Neutrophil (primary cell): ENCODE data around the gene C13orf46.

Experiments used
- H3K27ac ChIP-seq: fragments of 200-600 bp; sonication (generic); 2 replicates; pipeline ENCODE4 v1.5.1; 2016; ENCODE audit warnings: mild to moderate bottlenecking, moderate library complexity
- H3K27me3 ChIP-seq: fragments of 200-600 bp; sonication (generic); 2 replicates; pipeline ENCODE4 v1.6.0; 2016; ENCODE audit warnings: mild to moderate bottlenecking
- H3K36me3 ChIP-seq: fragments of 200-600 bp; sonication (generic); 2 replicates; pipeline ENCODE4 v1.5.1; 2017
- H3K4me1 ChIP-seq, 2 experiments: fragments of 200-600 bp in 1 of 2; sonication (generic) in 1 of 2; 1 replicate in 1 of 2; 2 replicates in 1 of 2; pipeline versions ENCODE4 v1.5.1 to v1.6.1; 2013 to 2016; ENCODE audit warnings: low read depth in 1 of 2, low read length in 1 of 2, mild to moderate bottlenecking in 1 of 2, moderate library complexity in 1 of 2; ENCODE audit not compliant: control insufficient read depth in 1 of 2, insufficient read depth in 1 of 2
- H3K4me3 ChIP-seq, 2 experiments: fragments of 200-600 bp in 1 of 2; sonication (generic) in 1 of 2; 1 replicate in 1 of 2; 2 replicates in 1 of 2; pipeline ENCODE4 v1.5.1; 2013 to 2016; ENCODE audit warnings: low read depth in 1 of 2, low read length in 1 of 2, mild to moderate bottlenecking in 1 of 2, moderate library complexity in 1 of 2
- H3K9me3 ChIP-seq: fragments of 200-600 bp; sonication (generic); 2 replicates; pipeline ENCODE4 v1.5.1; 2016
- TF ChIP-seq, protein P1 (sequence below): fragments of 200-600 bp; sonication (generic); IDR thresholded peaks from 2 replicates; pipeline ENCODE4 v1.5.1; 2016; ENCODE audit warnings: antibody characterized with exemption

C13orf46 gene

DNA sequence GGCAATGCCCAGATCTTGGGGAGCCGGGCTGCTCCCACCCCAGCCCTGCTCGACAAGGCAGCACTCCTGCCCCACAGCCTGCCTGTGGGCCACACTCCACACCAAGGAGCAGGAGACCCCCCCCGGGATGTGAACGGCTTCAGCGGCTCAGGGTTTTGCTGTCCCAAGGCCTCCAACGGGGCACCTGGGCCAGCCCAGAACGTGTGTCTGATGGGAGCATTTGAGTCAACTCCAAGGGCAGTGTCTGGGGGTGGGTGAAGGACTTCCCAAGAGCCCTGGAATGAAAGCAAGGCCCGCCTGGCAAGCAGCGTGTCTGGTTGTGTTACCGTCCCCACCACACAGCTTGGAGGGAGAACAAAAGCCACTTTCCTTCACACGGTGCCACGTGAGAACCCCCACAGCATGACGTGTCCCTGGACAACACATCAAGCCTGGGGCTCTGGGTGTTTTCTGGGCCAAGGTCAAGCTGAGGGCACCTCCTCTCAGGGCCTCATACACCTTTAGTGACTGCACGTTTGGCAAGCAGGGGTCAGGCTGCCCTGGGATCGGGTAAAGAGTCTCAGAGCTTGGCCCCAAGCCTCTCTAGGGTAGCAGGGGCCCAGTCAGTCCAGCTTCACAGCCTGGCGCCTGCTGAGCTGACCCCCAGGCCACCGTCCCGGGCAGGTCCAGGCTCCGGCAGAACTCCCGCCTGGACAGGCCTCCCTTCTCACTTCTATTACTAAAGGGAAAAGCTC lies 6.0 kb downstream of the C13orf46 start:
- TF ChIP-seq, protein P1, sequence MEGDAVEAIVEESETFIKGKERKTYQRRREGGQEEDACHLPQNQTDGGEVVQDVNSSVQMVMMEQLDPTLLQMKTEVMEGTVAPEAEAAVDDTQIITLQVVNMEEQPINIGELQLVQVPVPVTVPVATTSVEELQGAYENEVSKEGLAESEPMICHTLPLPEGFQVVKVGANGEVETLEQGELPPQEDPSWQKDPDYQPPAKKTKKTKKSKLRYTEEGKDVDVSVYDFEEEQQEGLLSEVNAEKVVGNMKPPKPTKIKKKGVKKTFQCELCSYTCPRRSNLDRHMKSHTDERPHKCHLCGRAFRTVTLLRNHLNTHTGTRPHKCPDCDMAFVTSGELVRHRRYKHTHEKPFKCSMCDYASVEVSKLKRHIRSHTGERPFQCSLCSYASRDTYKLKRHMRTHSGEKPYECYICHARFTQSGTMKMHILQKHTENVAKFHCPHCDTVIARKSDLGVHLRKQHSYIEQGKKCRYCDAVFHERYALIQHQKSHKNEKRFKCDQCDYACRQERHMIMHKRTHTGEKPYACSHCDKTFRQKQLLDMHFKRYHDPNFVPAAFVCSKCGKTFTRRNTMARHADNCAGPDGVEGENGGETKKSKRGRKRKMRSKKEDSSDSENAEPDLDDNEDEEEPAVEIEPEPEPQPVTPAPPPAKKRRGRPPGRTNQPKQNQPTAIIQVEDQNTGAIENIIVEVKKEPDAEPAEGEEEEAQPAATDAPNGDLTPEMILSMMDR: no peak
- Histone ChIP-seq H3K27me3 (no peaks in the 10 kb centered on the region), H3K27ac (no peak overlapping the region), H3K36me3 (no peaks in the 10 kb centered on the region), H3K4me3 (no peak overlapping the region), H3K9me3 (no peaks in the 10 kb centered on the region), H3K4me1 (no peaks in the 10 kb centered on the region)

DNA sequence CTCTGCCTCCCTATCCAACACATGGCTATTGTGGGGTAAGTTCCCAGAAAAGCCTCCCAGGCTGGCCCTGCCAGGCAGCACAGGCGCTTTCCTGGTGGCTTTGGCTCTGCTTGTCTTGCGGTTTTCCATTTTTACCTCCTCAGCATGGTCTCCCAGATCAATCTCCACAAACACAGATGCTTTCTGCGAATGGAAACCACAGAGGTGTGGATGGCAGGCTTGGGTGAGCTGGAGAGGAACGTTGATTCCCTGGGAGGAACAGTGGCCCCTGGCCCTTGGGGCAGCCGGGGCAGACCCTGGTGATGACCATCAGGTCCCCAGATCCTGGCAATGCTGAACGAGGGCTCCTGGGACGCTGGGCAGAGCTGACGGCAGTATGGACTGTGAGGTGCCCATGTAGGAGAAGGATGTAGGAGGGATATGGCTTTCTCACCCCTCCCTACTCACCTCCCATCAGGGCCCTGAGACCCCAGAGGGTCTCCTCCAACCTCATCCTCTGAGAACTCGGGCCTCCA lies 6.6 kb downstream of the C13orf46 start:
- Histone ChIP-seq H3K27me3 (no peaks in the 10 kb centered on the region), H3K4me3 (no peak overlapping the region), H3K9me3 (no peaks in the 10 kb centered on the region), H3K27ac (no peak overlapping the region), H3K36me3 (no peaks in the 10 kb centered on the region), H3K4me1 (no peaks in the 10 kb centered on the region)
- TF ChIP-seq, protein P1: no peak

DNA sequence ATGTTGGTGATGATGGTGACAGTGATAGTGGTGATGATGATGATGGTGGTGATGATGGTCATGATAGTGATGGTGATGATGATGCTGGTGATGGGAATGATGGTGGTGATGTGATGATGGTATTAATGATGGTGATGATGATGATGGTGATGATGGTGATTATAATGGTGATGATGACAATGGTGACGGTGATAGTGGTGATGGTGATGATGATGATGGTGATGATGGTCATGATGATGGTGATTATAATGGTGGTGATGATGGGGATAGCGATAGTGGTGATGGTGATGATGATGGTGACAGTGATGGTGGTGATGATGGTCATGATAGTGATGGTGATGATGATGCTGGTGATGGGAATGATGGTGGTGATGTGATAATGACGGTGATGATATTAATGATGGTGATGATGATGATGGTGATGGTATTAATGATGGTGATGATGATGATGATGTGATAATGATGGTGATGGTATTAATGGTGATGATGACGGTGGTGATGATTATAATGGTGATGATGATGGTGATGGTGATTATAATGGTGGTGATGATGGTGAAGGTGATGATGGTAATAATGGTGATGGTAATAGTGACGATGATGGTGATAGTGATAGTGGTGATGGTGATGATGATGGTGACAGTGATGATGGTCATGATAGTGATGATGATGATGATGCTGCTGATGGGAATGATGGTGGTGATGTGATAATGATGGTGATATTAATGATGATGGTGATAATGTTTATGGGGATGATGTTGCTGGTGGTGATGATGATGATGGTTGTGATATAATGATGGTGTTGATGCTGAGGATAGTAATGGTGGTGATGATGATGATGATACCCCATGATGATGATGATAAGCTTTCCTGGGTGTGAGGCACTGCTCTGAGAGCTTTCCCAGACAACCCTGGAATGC lies 7.7 kb downstream of the C13orf46 start:
- TF ChIP-seq, protein P1: no peak
- Histone ChIP-seq H3K36me3 (no peaks in the 10 kb centered on the region), H3K27me3 (no peaks in the 10 kb centered on the region), H3K9me3 (no peaks in the 10 kb centered on the region), H3K4me3 (no peak overlapping the region), H3K27ac (no peak overlapping the region), H3K4me1 (no peaks in the 10 kb centered on the region)

DNA sequence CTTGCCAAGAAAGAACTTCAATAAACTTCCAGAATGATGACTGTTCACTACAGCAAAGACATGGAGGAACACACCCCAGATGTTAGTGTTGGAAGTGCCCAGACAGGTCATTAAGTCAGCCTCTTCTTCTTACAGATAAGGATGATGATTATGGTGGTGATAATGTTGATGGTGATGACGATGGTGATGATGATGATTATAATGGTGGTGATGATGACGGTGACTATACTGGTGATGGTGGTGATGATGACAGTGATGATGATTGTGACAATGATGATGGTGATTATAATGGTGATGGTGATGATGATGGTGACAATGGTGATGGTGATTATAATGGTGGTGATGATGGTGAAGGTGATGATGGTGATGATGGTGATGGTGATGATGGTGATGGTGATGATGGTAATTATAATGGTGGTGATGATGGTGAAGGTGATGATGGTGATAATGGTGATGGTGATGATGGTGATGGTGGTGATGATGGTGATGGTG lies 8.4 kb downstream of the C13orf46 start:
- TF ChIP-seq, protein P1: no peak
- no peaks in the 10 kb centered on the region for H3K4me1 ChIP-seq
- no peaks in the 10 kb centered on the region for H3K27me3 ChIP-seq
- H3K9me3 ChIP-seq: no peaks in the 10 kb centered on the region
- H3K27ac ChIP-seq: no peak overlapping the region
- no peaks in the 10 kb centered on the region for H3K36me3 ChIP-seq
- H3K4me3 ChIP-seq: no peak overlapping the region

DNA sequence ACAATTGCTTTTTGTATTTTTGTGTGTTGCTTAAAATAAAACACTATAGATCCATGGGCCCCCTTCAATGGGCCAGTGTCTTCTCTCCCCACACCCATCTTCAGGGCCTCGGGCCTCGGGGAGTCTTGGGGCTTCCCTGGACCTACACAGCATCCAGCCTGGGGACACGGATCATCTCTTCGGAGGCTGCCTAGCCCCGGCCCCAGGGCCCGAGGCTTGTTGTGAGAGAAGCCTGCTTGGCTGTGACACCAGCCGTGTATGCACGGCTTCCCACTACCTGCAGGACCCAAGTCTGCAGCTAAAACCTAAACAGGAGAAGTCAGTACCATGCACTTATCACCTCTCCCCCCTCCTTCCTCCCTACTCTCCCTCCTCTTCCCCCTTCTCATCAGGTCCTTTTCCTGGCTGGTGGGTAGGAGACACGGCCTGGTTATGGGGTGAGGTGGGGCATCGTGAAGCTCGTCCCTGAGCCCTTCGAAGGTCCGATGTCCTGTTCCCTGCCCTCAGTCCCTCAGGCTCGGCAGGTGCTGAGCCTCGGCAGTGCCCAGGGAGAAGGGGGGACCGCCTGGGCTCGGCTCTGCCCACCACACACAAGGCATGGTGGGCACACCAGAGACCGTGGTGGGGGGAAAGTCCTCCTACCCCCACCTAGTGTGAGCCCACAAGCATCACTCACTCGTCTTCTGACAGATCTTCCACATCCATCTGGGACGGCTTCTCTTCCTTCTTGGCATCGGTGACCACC lies 9.5 kb downstream of the C13orf46 start:
- TF ChIP-seq, protein P1: no peak
- no peaks in the 10 kb centered on the region for H3K27me3 ChIP-seq
- H3K27ac ChIP-seq: no peak overlapping the region
- no peaks in the 10 kb centered on the region for H3K4me1 ChIP-seq
- no peak overlapping the region for H3K4me3 ChIP-seq
- no peaks in the 10 kb centered on the region for H3K36me3 ChIP-seq
- peaks cover 2% of the 10 kb centered on the region for H3K9me3 ChIP-seq
